ENCODE measurements around the gene FOXM1. TPM values are rescaled to one million over a fixed set of nuclear protein-coding genes. Genes with fewer than 3 reads are reported as not detected.

Gene FOXM1
- total and polyA plus RNA-seq, 2 of the 13 experiments (the other 11 are each of a cell fraction or from before 2014, with no cell fraction given): 17.1 to 25.9 TPM

- TF ChIP-seq DZIP1 (CRISPR knock-in tag; IDR thresholded peaks at IDR 0.05) (no peak), E2F1 (CRISPR knock-in tag; IDR thresholded peaks at IDR 0.05) (no peak), E2F2 (CRISPR knock-in tag; IDR thresholded peaks at IDR 0.05; ENCODE audit: borderline replicate concordance) (no peak), KLF12 (CRISPR knock-in tag; IDR thresholded peaks at IDR 0.05; ENCODE audit: borderline replicate concordance) (no peak)
These were observed 43.2 kb downstream of the FOXM1 start (continued) for GRCh38 chr12:2833810-2834209.

GRCh38 chr12:2833327-2833726 lies 43.6 kb downstream of the FOXM1 start:
- in situ Hi-C loops (cut with HindIII; ENCODE audit: extremely low pct_ligation_motif_present, low pct_unique_long_range_greater_than_20kb): no loop called here
- no peak for ATAC-seq

More at GRCh38 chr12:2833327-2833726, 43.6 kb downstream of the FOXM1 start:
- Histone ChIP-seq H2AFZ (ENCODE audit: low read length) (no peak overlapping the region), H3K4me1 (ENCODE audit: insufficient read depth, low read length) (no peaks in the 10 kb centered on the region), H3K79me2 (ENCODE audit: insufficient read depth, low read length) (no peaks in the 10 kb centered on the region), H3K4me2 (ENCODE audit: low read depth, low read length) (no peak overlapping the region), H4K20me1 (ENCODE audit: insufficient read depth, low read length) (no peaks in the 10 kb centered on the region), H3K4me3 (replicated peaks in 1 of 3; ENCODE audit: insufficient read depth in 1 of 3, low read depth in 2 of 3, low read length in 3 of 3) (no peak overlapping the region), H3K36me3 (replicated peaks in 1 of 2; ENCODE audit: control insufficient read depth in 1 of 2, insufficient read depth in 2 of 2, low read length in 2 of 2) (no peaks in the 10 kb centered on the region; a peak in 1 of 5 replicates), H3K27me3 (ENCODE audit: control insufficient read depth in 1 of 2, insufficient read depth in 2 of 2, low read length in 2 of 2) (no peaks in the 10 kb centered on the region), H3K9ac (ENCODE audit: insufficient read depth, low read depth, low read length) (no peak overlapping the region), H3K9me3 (ENCODE audit: low read length) (no peaks in the 10 kb centered on the region), H3K27ac (ENCODE audit: extremely low read length, insufficient read depth, low read length) (no peak overlapping the region)
- FAIRE-seq (no peak), DNase-seq (ENCODE audit: low spot score) (no peak)
- WGBS (ENCODE audit: low lambda C conversion rate): 93% methylated on average over 5 of the region's 5 CpGs
- intact Hi-C loops (cut with micrococcal nuclease; ENCODE audit: unreplicated experiment): no loop called here
- ChIA-PET POLR2A (interaction anchor here (0.6 kb wide), 1 partner anchor 16 kb away, joined by 3 read pairs; no protein-coding TSS in a partner anchor), CTCF (ENCODE audit: low intra/inter-chr PET ratio, low total read pairs) (no interaction called here)
- no TSS peak for BruUV-seq (replicated peaks)
- TF ChIP-seq ZNF839 (CRISPR knock-in tag; IDR thresholded peaks at IDR 0.05; ENCODE audit: borderline replicate concordance) (no peak), STAT6 (CRISPR knock-in tag; IDR thresholded peaks at IDR 0.05; ENCODE audit: borderline replicate concordance) (no peak)
